PC-3 (cell line): Measurements from ENCODE around the gene L3MBTL1. TPM values are rescaled to one million over a fixed set of nuclear protein-coding genes. Genes with fewer than 3 reads are reported as not detected.

Source experiments
- ATAC-seq: fragments of 200-7000 bp; cut with Tn5 transposase; 2 replicates; pipeline ENCODE4 v1.9.1; 2020; ENCODE audit warnings: mild to moderate bottlenecking, moderate library complexity
- BruUV-seq: library from RNA; stranded (reverse); fragments of 400-500 nt; replicated peaks from 2 replicates; lab custom pipeline; 2021; lab: Mats Ljungman, UMichigan
- CTCF ChIA-PET: fragments of 300-600 bp; sonication (Branson Sonifier 250); formaldehyde crosslinking; loops from one replicate; lab custom pipeline; 2022; ENCODE audit warnings: antibody characterized with exemption; lab: Charles Lee
- POLR2A ChIA-PET: fragments of 300-600 bp; sonication (Branson Sonifier 250); formaldehyde crosslinking; loops from one replicate; lab custom pipeline; 2022; ENCODE audit warnings: antibody characterized with exemption; ENCODE audit not compliant: unreplicated experiment; lab: Charles Lee
- DNase-seq: peaks from one replicate; pipeline ENCODE4 v3.0.0-alpha.2; 2015
- H2AFZ ChIP-seq: fragments of 300-600 bp; sonication (generic); 2 replicates; pipeline ENCODE4 v1.6.0; 2016; ENCODE audit warnings: antibody characterized with exemption, low read length
- H3F3A ChIP-seq: fragments of 300-600 bp; sonication (generic); one replicate; pipeline ENCODE4 v1.6.0; 2017; ENCODE audit warnings: antibody characterized with exemption, low read length, control low read depth, mild to moderate bottlenecking; ENCODE audit not compliant: unreplicated experiment
- H3K27ac ChIP-seq: fragments of 300-600 bp; sonication (generic); 2 replicates; pipeline ENCODE4 v1.5.1; 2016; ENCODE audit warnings: mild to moderate bottlenecking, low read length
- H3K27me3 ChIP-seq: fragments of 300-600 bp; sonication (generic); 2 replicates; pipeline ENCODE4 v1.6.1; 2016; ENCODE audit warnings: low read length, mixed read lengths
- H3K36me3 ChIP-seq: fragments of 300-600 bp; sonication (generic); 2 replicates; pipeline ENCODE4 v1.6.1; 2016; ENCODE audit warnings: low read depth, mixed run types, low read length, mixed read lengths
- H3K4me1 ChIP-seq: fragments of 300-600 bp; sonication (generic); 2 replicates; pipeline ENCODE4 v1.5.1; 2016; ENCODE audit warnings: low read length; ENCODE audit not compliant: insufficient read depth
- H3K4me2 ChIP-seq: fragments of 300-600 bp; sonication (generic); 2 replicates; pipeline ENCODE4 v1.6.0; 2016; ENCODE audit warnings: low read length
- H3K4me3 ChIP-seq: fragments of 300-600 bp; sonication (generic); 2 replicates; pipeline ENCODE4 v1.5.1; 2016; ENCODE audit warnings: mild to moderate bottlenecking, low read length, mixed read lengths
- H3K79me2 ChIP-seq: fragments of 300-600 bp; sonication (generic); 2 replicates; pipeline ENCODE4 v1.6.1; 2017; ENCODE audit warnings: low read length, mixed read lengths
- H3K9ac ChIP-seq: fragments of 300-600 bp; sonication (generic); 2 replicates; pipeline ENCODE4 v1.6.0; 2016; ENCODE audit warnings: mild to moderate bottlenecking, low read length
- H3K9me2 ChIP-seq: fragments of 300-600 bp; sonication (generic); replicated peaks from 2 replicates; pipeline ENCODE4 v1.6.1; 2016; ENCODE audit warnings: mixed run types, low read length, mixed read lengths
- H3K9me3 ChIP-seq: fragments of 300-600 bp; sonication (generic); 2 replicates; pipeline ENCODE4 v1.6.1; 2016; ENCODE audit warnings: low read length, mixed read lengths
- H4K20me1 ChIP-seq: fragments of 300-600 bp; sonication (generic); 2 replicates; pipeline ENCODE4 v1.6.1; 2016; ENCODE audit warnings: low read length, mixed read lengths
- EZH2 ChIP-seq: fragments of 300-600 bp; sonication (generic); IDR thresholded peaks from one replicate; pipeline ENCODE4 v1.6.1; 2017; ENCODE audit warnings: antibody characterized with exemption, mild to moderate bottlenecking, low read length; ENCODE audit not compliant: unreplicated experiment
- EZH2phosphoT487 ChIP-seq: fragments of 300-600 bp; sonication (generic); IDR thresholded peaks from 2 replicates; pipeline ENCODE4 v1.6.1; 2018; ENCODE audit warnings: mild to moderate bottlenecking, antibody characterized with exemption, low read length, borderline replicate concordance
- intact Hi-C: fragments of 100-400 bp; cut with micrococcal nuclease; formaldehyde crosslinking; loops from 2 replicates; pipeline ENCODE4 v1.9.0; 2023
- total RNA-seq: library from RNA; depleted of rRNA; stranded (reverse); fragments of >200 nt; gene quantifications from 2 replicates; pipeline ENCODE4 v1.2.3, GENCODE V29; 2014
- TF ChIP-seq, protein P1 (sequence below): fragments of 300-600 bp; sonication (generic); conservative IDR thresholded peaks from 2 replicates; pipeline ENCODE4 v1.5.1; 2017; ENCODE audit warnings: antibody characterized with exemption, low read depth, mild to moderate bottlenecking, low read length

Gene L3MBTL1
- total RNA-seq, 1 experiment from 2014 or later, result 9.9 TPM

DNA sequence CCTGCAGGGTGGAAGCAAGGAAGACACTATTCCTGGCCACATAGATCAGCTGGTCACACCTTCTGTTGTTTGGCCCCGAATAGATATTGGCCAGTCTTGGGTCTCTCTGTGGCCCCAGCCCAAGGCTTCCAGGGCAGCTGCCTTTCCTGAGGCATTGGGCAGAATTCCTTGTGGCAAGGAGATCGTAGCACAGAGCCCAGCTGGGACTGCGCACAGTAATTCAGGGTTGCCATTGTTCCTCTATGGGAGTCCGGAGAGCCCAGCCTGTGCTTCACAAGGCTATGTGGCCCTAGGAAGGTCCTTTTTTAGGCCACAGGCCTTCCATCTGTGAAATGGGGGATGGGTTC is 58.2 kb downstream of the L3MBTL1 start:
- Histone ChIP-seq H3K27ac (no peak overlapping the region), H3K4me1 (no peaks in the 10 kb centered on the region), H3K79me2 (no peaks in the 10 kb centered on the region), H3K27me3 (no peaks in the 10 kb centered on the region), H3K9ac (no peak overlapping the region), H4K20me1 (no peaks in the 10 kb centered on the region), H3K4me3 (no peak overlapping the region), H3K9me2 (no peaks in the 10 kb centered on the region), H3F3A (no peaks in the 10 kb centered on the region), H3K36me3 (no peaks in the 10 kb centered on the region), H2AFZ (no peak overlapping the region), H3K4me2 (no peak overlapping the region), H3K9me3 (no peaks in the 10 kb centered on the region)
- intact Hi-C loops, result no loop called here
- ChIA-PET POLR2A (no interaction called here), CTCF (no interaction called here)
- DNase-seq (no peak), ATAC-seq (no peak)
- no TSS peak for BruUV-seq
- no peak for TF ChIP-seq EZH2phosphoT487
- TF ChIP-seq, protein P1, sequence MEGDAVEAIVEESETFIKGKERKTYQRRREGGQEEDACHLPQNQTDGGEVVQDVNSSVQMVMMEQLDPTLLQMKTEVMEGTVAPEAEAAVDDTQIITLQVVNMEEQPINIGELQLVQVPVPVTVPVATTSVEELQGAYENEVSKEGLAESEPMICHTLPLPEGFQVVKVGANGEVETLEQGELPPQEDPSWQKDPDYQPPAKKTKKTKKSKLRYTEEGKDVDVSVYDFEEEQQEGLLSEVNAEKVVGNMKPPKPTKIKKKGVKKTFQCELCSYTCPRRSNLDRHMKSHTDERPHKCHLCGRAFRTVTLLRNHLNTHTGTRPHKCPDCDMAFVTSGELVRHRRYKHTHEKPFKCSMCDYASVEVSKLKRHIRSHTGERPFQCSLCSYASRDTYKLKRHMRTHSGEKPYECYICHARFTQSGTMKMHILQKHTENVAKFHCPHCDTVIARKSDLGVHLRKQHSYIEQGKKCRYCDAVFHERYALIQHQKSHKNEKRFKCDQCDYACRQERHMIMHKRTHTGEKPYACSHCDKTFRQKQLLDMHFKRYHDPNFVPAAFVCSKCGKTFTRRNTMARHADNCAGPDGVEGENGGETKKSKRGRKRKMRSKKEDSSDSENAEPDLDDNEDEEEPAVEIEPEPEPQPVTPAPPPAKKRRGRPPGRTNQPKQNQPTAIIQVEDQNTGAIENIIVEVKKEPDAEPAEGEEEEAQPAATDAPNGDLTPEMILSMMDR, result no peak
- no peak for TF ChIP-seq EZH2

DNA sequence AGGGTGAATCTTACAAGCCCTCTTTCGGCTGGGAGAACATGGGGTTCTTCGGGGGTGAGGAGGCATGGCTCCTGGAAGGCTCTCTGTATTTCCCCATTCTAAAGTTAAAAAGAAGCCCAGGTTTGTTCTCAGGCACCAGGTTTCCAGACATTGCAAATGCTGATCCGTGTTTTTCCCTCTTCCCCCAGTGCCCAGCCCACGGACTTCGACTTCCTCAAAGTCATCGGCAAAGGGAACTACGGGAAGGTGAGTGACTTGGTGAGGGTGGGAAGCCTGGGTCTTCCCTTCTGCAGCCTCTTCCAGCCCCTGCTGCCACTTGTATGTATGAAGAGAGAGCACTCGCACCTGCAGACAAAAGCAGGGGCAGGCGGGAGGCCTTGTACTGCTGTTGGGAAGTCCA is 60.0 kb downstream of the L3MBTL1 start:
- H3K27ac ChIP-seq, result no peak overlapping the region
- no TSS peak for BruUV-seq
- no peaks in the 10 kb centered on the region for H3K27me3 ChIP-seq
- H3F3A ChIP-seq, result no peaks in the 10 kb centered on the region
- H3K36me3 ChIP-seq, result no peaks in the 10 kb centered on the region
- ChIA-PET POLR2A (no interaction called here), CTCF (no interaction called here)
- H3K4me3 ChIP-seq, result no peak overlapping the region
- intact Hi-C loops, result no loop called here
- no peak overlapping the region for H3K9ac ChIP-seq
- ATAC-seq (no peak), DNase-seq (no peak)
- no peak overlapping the region for H3K4me2 ChIP-seq
- no peaks in the 10 kb centered on the region for H3K79me2 ChIP-seq
- TF ChIP-seq EZH2phosphoT487 (no peak), EZH2 (no peak)
- TF ChIP-seq, protein P1, result no peak
- no peaks in the 10 kb centered on the region for H3K9me2 ChIP-seq
- H3K4me1 ChIP-seq, result no peaks in the 10 kb centered on the region
- H3K9me3 ChIP-seq, result no peaks in the 10 kb centered on the region
- H2AFZ ChIP-seq, result no peak overlapping the region
- no peaks in the 10 kb centered on the region for H4K20me1 ChIP-seq

DNA sequence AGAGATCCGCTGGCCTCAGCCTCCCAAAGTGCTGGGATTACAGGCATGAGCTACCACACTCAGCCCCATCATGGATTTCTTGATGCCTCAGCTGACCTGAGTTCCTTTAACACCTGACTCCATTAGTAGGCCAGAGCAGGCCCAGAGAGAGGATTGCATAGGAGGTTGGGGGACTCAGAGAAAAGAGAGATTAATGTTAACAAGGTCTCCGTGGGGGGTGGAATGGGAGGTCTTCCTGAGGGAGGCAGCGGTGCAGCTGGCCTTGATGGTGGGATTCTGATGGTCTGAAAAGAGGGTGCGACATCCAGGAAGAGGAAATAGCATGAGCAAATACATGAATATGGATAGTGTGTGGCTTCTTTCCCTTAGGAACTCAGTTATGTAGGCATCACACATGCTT is 61.2 kb downstream of the L3MBTL1 start:
- ChIA-PET POLR2A (no interaction called here), CTCF (no interaction called here)

More for the DNA sequence above, 61.2 kb downstream of the L3MBTL1 start:
- H3K4me3 ChIP-seq, result no peak overlapping the region
- BruUV-seq, result no TSS peak
- DNase-seq (no peak), ATAC-seq (no peak)
- H3K9me3 ChIP-seq, result no peaks in the 10 kb centered on the region
- no peaks in the 10 kb centered on the region for H3K4me1 ChIP-seq
- H2AFZ ChIP-seq, result no peak overlapping the region
- no peaks in the 10 kb centered on the region for H3K36me3 ChIP-seq
- H3F3A ChIP-seq, result no peaks in the 10 kb centered on the region
- intact Hi-C loops, result no loop called here
- no peak overlapping the region for H3K27ac ChIP-seq
- no peaks in the 10 kb centered on the region for H3K79me2 ChIP-seq
- H3K9ac ChIP-seq, result no peak overlapping the region
- TF ChIP-seq, protein P1, result no peak
- TF ChIP-seq EZH2, result no peak
- TF ChIP-seq EZH2phosphoT487, result no peak
- no peak overlapping the region for H3K4me2 ChIP-seq
- H3K27me3 ChIP-seq, result no peaks in the 10 kb centered on the region
- no peaks in the 10 kb centered on the region for H3K9me2 ChIP-seq
- no peaks in the 10 kb centered on the region for H4K20me1 ChIP-seq
